Left ventricle myocardium inferior (tissue), 1 donor: ENCODE results near the gene MFNG. TPM values are rescaled to one million over a fixed set of nuclear protein-coding genes. Genes with fewer than 3 reads are reported as not detected.

Experiments
- DNase-seq: peaks from one replicate; pipeline ENCODE4 v3.0.0-alpha.2; 2020
- H3K27ac ChIP-seq: fragments of 200-600 bp; replicated peaks from 2 replicates; pipeline ENCODE4 v1.8.0; 2021
- H3K27me3 ChIP-seq: fragments of 200-600 bp; 2 replicates; pipeline ENCODE4 v1.8.0; 2021; ENCODE audit warnings: low read depth
- H3K36me3 ChIP-seq: fragments of 200-600 bp; 2 replicates; pipeline ENCODE4 v1.8.0; 2021
- H3K4me1 ChIP-seq: fragments of 200-600 bp; 2 replicates; pipeline ENCODE4 v1.8.0; 2021
- H3K4me3 ChIP-seq: fragments of 200-600 bp; 2 replicates; pipeline ENCODE4 v1.8.0; 2021; ENCODE audit warnings: mild to moderate bottlenecking, moderate library complexity
- H3K9me3 ChIP-seq: fragments of 200-600 bp; replicated peaks from 2 replicates; pipeline ENCODE4 v1.8.0; 2021
- CTCF ChIP-seq: fragments of 200-600 bp; IDR thresholded peaks from 2 replicates; pipeline ENCODE4 v1.8.0; 2021; ENCODE audit warnings: antibody characterized with exemption, mild to moderate bottlenecking, borderline replicate concordance
- intact Hi-C: fragments of 100-400 bp; cut with micrococcal nuclease; formaldehyde crosslinking; loops from one replicate; pipeline ENCODE4 v1.11.0; 2022
- total RNA-seq: library from RNA; stranded (reverse); fragmentation: NEBNext Ultra II Directional; extraction: Animal tissue kit (Norgen Biotek cat#: 25700); gene quantifications from one replicate; pipeline ENCODE4 v1.2.1, GENCODE V29; 2021
- donor health status: DM: no; HTN: yes; CAD: no; lungs with severe emphysema.

The MFNG gene
- total RNA-seq, 1 donor from 2014 or later: 11.8 TPM

DNA sequence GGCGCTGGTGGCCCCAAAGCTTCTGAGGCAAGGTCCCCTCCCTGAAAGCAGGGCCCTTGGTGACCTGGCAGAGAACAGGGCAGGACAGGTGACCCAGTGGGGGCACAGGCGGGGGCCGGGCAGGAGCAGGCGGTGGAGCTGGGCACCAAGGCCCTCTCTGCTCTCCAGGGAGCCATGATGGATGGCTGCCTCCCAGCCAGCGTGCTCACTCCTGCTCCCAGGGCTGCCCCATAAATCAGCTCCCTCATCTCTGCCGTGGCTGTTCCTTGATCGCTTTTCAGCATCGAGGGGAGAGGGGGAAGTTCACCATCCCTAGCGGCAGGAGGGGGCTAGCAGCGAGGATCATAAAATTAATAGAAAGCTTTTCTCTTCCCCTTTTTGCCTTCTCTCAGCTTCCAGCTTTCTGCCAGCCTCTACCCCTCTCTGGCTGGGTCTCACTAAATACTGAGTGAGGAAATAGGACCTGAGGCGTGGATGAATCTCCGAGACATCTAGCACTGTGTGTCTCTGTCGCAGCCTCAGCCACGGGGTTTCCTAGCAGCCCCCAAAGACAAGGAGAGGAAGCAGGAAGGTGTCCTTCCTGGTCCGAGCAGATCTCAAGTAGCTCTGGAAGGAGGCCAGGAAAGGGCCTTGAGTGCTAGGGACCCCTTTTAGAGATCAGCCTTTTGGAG, 36.7 kb downstream of the MFNG start:
- intact Hi-C loops: no loop called here
- Histone ChIP-seq H3K27me3 (peaks cover 79% of the 10 kb centered on the region), H3K4me1 (no peaks in the 10 kb centered on the region), H3K36me3 (no peaks in the 10 kb centered on the region), H3K4me3 (no peak overlapping the region), H3K27ac (no peak overlapping the region), H3K9me3 (peaks cover 10% of the 10 kb centered on the region)
- no peak for TF ChIP-seq CTCF
- no peak for DNase-seq

DNA sequence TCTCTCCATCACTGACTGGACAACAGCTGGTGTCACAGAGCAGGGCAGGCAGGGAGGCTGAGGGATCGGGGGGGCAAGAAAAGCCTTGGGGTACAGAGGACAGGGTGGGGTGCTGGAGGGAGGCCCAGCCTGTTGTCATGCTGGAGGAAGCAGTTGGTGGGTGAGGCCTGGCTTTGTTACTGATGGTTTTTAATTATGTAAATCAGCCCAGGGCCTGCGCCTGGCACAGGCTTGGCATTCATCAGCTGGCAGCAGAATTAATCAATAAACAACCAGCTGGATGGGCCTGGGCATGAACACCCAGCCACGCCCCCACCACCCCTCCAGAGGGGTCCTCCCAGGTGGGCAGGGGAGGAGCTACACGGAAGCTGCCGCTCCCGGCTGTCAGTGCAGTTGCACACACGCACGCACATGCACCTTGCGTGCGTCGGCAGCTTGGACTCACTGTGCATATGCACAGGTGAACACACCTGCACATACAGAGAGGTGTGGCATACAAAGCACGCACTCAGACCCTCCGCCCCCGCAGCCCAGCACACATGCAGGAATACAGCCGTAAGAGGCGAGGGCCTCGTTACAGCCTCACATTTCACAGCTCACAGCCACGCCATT, 37.6 kb downstream of the MFNG start:
- Histone ChIP-seq H3K27me3 (peaks cover 71% of the 10 kb centered on the region), H3K4me1 (no peaks in the 10 kb centered on the region), H3K36me3 (no peaks in the 10 kb centered on the region), H3K4me3 (no peak overlapping the region), H3K9me3 (peaks cover 10% of the 10 kb centered on the region), H3K27ac (no peak overlapping the region)
- intact Hi-C loops: no loop called here
- DNase-seq: no peak
- TF ChIP-seq CTCF: no peak

DNA sequence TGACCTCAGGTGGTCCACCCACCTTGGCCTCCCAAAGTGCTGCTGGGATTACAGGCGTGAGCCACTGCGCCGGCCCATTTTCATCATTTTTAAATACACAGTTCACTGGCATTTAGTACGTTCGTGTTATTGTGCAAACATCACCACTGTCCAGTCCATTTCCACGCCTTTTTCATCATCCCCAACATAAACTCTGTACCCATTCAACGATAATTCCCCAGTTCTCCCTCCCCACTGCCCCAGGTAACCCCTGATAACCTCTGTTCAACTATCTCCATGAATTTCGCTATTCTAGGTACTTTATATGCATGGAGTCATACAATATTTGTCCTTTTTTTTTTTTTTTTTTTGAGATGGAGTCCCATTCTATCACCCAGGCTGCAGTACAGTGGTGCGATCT, 40.7 kb downstream of the MFNG start:
- Histone ChIP-seq H3K4me3 (no peak overlapping the region), H3K4me1 (no peaks in the 10 kb centered on the region), H3K27ac (no peak overlapping the region), H3K9me3 (peaks cover 10% of the 10 kb centered on the region), H3K36me3 (no peaks in the 10 kb centered on the region), H3K27me3 (peaks cover 85% of the 10 kb centered on the region)
- no peak for DNase-seq
- intact Hi-C loops: no loop called here
- TF ChIP-seq CTCF: no peak

DNA sequence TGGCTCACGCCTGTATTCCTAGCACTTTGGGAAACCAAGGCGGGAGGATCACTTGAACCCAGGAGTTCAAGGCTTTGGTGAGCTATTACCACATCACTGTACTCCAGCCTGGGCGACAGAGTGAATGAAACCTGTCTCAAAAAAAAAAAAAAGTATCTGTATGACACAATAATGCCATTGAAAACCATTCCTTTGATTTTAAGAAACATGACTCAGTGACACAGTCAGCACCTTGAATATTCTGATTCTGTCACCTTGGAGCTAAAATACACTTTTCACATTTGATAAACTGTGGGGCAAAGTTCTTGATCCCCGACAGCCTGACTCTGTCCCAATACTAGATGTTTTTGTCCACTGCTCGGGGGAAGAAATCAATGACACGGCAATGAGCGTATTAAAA, 42.2 kb downstream of the MFNG start:
- Histone ChIP-seq H3K4me3 (no peak overlapping the region), H3K27me3 (peaks cover 82% of the 10 kb centered on the region), H3K9me3 (peaks cover 12% of the 10 kb centered on the region), H3K4me1 (no peaks in the 10 kb centered on the region), H3K27ac (no peak overlapping the region), H3K36me3 (no peaks in the 10 kb centered on the region)
- no peak for DNase-seq
- no peak for TF ChIP-seq CTCF
- intact Hi-C loops: no loop called here

DNA sequence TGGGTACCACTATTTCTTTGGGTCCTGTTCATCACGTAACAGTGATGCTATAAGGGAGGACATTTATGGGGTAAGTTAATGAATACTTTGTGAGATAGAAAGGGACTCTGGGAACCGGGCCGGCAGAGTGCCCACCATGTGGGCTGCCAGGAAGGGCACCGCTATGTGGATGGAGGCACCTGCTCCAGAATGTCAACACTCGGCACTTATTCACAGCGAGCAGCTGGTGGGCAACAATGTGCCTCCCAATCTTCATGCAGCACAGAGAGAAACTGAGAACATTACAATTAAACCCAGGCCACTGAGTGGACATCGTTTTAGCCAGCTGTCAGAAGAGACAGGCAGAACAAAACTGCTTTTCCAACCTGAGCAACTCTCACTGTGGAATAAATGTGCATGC, 43.1 kb downstream of the MFNG start:
- intact Hi-C loops: no loop called here
- H3K27ac ChIP-seq: no peak overlapping the region
- peaks cover 82% of the 10 kb centered on the region for H3K27me3 ChIP-seq
- H3K9me3 ChIP-seq: peaks cover 12% of the 10 kb centered on the region
- DNase-seq: no peak
- H3K36me3 ChIP-seq: no peaks in the 10 kb centered on the region
- no peak overlapping the region for H3K4me3 ChIP-seq
- no peaks in the 10 kb centered on the region for H3K4me1 ChIP-seq
- TF ChIP-seq CTCF: no peak
